ENCODE measurements around the gene ARHGEF18. TPM values are rescaled to one million over a fixed set of nuclear protein-coding genes. Genes with fewer than 3 reads are reported as not detected.

The ARHGEF18 gene
- total and polyA plus RNA-seq, 2 of the 13 experiments (the other 11 are each of a cell fraction or from before 2014, with no cell fraction given) = 4.2 to 17.5 TPM

GRCh38 chr19:7393939-7394730 lies 45.4 kb downstream of the ARHGEF18 start:
- Histone ChIP-seq H3K4me1 (ENCODE audit: insufficient read depth, low read length) (peaks cover 60% of the 10 kb centered on the region), H3K36me3 (replicated peaks in 1 of 2; ENCODE audit: control insufficient read depth in 1 of 2, insufficient read depth in 2 of 2, low read length in 2 of 2) (no peaks in the 10 kb centered on the region), H4K20me1 (ENCODE audit: insufficient read depth, low read length) (no peaks in the 10 kb centered on the region), H3K9ac (ENCODE audit: insufficient read depth, low read depth, low read length) (peak overlapping the region; percentile 81), H3K9me3 (ENCODE audit: low read length) (no peaks in the 10 kb centered on the region), H3K27me3 (ENCODE audit: control insufficient read depth in 1 of 2, insufficient read depth in 2 of 2, low read length in 2 of 2) (no peaks in the 10 kb centered on the region; a peak in 2 of 5 replicates), H3K79me2 (ENCODE audit: insufficient read depth, low read length) (peaks cover 21% of the 10 kb centered on the region), H2AFZ (ENCODE audit: low read length) (no peak overlapping the region), H3K4me2 (ENCODE audit: low read depth, low read length) (peak overlapping the region; percentile 86), H3K27ac (ENCODE audit: extremely low read length, insufficient read depth, low read length) (no peak overlapping the region), H3K4me3 (replicated peaks in 1 of 3; ENCODE audit: insufficient read depth in 1 of 3, low read depth in 2 of 3, low read length in 3 of 3) (peak overlapping the region; percentile 88 to 99 (median 95))
- ChIA-PET POLR2A (interaction anchor here (0.6 to 2.7 kb wide), 3 partner anchors 21 to 317 kb away, joined by 3 to 12 read pairs (median 4); partner anchors contain the start of gene MCOLN1), CTCF (ENCODE audit: low intra/inter-chr PET ratio, low total read pairs) (no interaction called here)
- no peak for DNase-seq (ENCODE audit: low spot score)
- TF ChIP-seq DMAP1 (CRISPR knock-in tag; IDR thresholded peaks at IDR 0.05) (no peak), DNMT3B (CRISPR knock-in tag; conservative IDR thresholded peaks at IDR 0.05) (no peak), EED (CRISPR knock-in tag; IDR thresholded peaks at IDR 0.05) (0 out of 2 replicates have a peak, but pooled peaks have one; percentile 13), CC2D1A (CRISPR knock-in tag; IDR thresholded peaks at IDR 0.05) (no peak), ZNF224 (CRISPR knock-in tag; IDR thresholded peaks at IDR 0.05) (peak; percentile 3; the same call in 1 of the 2 replicates), MYPOP (CRISPR knock-in tag; IDR thresholded peaks at IDR 0.05) (no peak), BCL6 (CRISPR knock-in tag; IDR thresholded peaks at IDR 0.05) (no peak), ZBTB33 (CRISPR knock-in tag; IDR thresholded peaks at IDR 0.05) (no peak), TBP (CRISPR knock-in tag; IDR thresholded peaks at IDR 0.05) (no peak), ZNF235 (CRISPR knock-in tag; IDR thresholded peaks at IDR 0.05; ENCODE audit: borderline replicate concordance) (0 out of 2 replicates have a peak, but pooled peaks have one; percentile 17), ZNF770 (CRISPR knock-in tag; IDR thresholded peaks at IDR 0.05) (peak; percentile 47; the same call in 1 of the 2 replicates), BCL3 (CRISPR knock-in tag; IDR thresholded peaks at IDR 0.05) (no peak), ZNF121 (CRISPR knock-in tag; IDR thresholded peaks at IDR 0.05) (peak; percentile 95), ZFP62 (CRISPR knock-in tag; IDR thresholded peaks at IDR 0.05) (no peak), ZNF512 (CRISPR knock-in tag; IDR thresholded peaks at IDR 0.05) (no peak)
- no peak for ATAC-seq
- no peak for FAIRE-seq
- no TSS peak for BruUV-seq (replicated peaks)
- 8% methylated on average over 13 of the region's 13 CpGs for WGBS (ENCODE audit: low lambda C conversion rate)
- in situ Hi-C loops (cut with HindIII; ENCODE audit: extremely low pct_ligation_motif_present, low pct_unique_long_range_greater_than_20kb) = no loop called here
- intact Hi-C loops (cut with micrococcal nuclease; ENCODE audit: unreplicated experiment) = loop anchor here (10.0 kb wide), 1 partner anchor 101 kb away; a partner anchor contains a TSS

All from HepG2 (cell line).